Large intestine (tissue), 3 donors: ENCODE results near the gene PRKCE. TPM values are rescaled to one million over a fixed set of nuclear protein-coding genes. Genes with fewer than 3 reads are reported as not detected.

Experiments used
- DNase-seq, 2 donors: peaks; one replicate each; pipeline versions ENCODE4 v3.0.0 to v3.0.0-alpha.2; 2013
- H3K27ac ChIP-seq: one replicate; pipeline ENCODE4 v1.5.1; 2013; ENCODE audit warnings: low read length
- H3K27me3 ChIP-seq: 2 replicates; pipeline ENCODE4 v1.6.1; 2013; ENCODE audit warnings: low read length; ENCODE audit not compliant: control insufficient read depth, insufficient read depth
- H3K36me3 ChIP-seq: 2 replicates; pipeline ENCODE4 v1.6.1; 2013; ENCODE audit warnings: low read length; ENCODE audit not compliant: control insufficient read depth, insufficient read depth
- H3K4me1 ChIP-seq: one replicate; pipeline ENCODE4 v1.6.1; 2013; ENCODE audit warnings: low read length; ENCODE audit not compliant: control insufficient read depth, insufficient read depth
- H3K4me3 ChIP-seq: one replicate; pipeline ENCODE4 v1.5.1; 2013; ENCODE audit warnings: low read length
- H3K9me3 ChIP-seq: one replicate; pipeline ENCODE4 v1.6.1; 2013; ENCODE audit warnings: mild to moderate bottlenecking, low read depth, low read length, moderate library complexity; ENCODE audit not compliant: control insufficient read depth
- WGBS: methylation state at CpG from one replicate; pipeline ENCODE4 v1.1.5; 2013; ENCODE audit warnings: low lambda C conversion rate; ENCODE audit not compliant: insufficient coverage; 5-methylcytosine and 5-hydroxymethylcytosine counted together
- polyA plus RNA-seq: library from polyadenylated mRNA; unstranded; fragments of 120-200 nt; gene quantifications from one replicate; pipeline ENCODE4 v1.2.1, GENCODE V29; 2013

PRKCE gene
- polyA plus RNA-seq, 1 donor, result 13.0 TPM

DNA sequence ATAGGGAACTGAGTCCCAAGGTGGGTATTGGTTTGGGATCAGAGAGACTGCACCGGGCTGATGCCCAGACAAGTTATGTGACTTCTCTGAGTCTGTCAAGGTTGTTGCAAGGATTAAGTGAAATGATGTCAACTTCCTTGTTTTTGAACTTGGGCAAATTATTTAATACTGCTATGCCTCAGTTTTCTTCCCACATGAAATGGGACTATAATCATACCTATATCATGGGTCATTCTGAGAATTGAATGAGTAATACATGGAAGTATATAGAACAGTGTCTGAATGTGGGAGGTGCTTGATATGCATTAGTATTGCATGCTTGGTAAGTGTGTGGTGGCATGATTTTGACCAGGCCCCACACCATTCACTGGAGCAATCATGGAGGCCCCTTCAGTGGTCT, 99.0 kb downstream of the PRKCE start:
- Histone ChIP-seq H3K4me3 (no peak overlapping the region), H3K4me1 (no peaks in the 10 kb centered on the region), H3K36me3 (no peaks in the 10 kb centered on the region), H3K9me3 (peaks cover 4% of the 10 kb centered on the region), H3K27ac (no peak overlapping the region), H3K27me3 (no peaks in the 10 kb centered on the region)
- WGBS, result 100% methylated on average over 1 of the region's 1 CpG
- DNase-seq, result no peak

DNA sequence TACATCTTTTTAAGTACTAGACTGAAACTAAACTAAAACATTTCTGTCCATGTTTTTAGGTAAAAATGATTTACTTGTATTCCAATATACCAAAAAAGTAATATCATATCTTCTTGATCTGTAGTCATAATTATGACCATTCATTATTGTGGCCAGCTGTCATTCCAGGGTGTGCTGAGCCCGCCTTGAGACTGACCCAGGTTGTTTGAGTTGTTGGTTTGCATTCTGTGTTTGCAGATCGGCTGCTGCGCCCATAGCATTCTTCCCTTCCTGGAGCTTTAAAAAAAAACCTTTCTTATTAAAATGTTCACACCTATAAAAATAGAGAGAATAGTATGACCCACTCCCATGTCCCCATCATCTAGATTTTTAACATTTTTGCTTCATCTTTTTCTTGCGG, 101.9 kb downstream of the PRKCE start:
- H3K9me3 ChIP-seq, result no peaks in the 10 kb centered on the region
- no peak overlapping the region for H3K4me3 ChIP-seq
- no peak overlapping the region for H3K27ac ChIP-seq
- no CpG with 5 or more reads among the region's 4 CpGs for WGBS
- no peaks in the 10 kb centered on the region for H3K36me3 ChIP-seq
- H3K4me1 ChIP-seq, result no peaks in the 10 kb centered on the region
- DNase-seq, result no peak
- no peaks in the 10 kb centered on the region for H3K27me3 ChIP-seq

- Histone ChIP-seq H3K27ac (no peak overlapping the region), H3K4me1 (no peaks in the 10 kb centered on the region)
- WGBS, result 70% methylated on average over 2 of the region's 12 CpGs
Observed at GRCh38 chr2:45754131-45755010, 102.9 kb downstream of the PRKCE start.

DNA sequence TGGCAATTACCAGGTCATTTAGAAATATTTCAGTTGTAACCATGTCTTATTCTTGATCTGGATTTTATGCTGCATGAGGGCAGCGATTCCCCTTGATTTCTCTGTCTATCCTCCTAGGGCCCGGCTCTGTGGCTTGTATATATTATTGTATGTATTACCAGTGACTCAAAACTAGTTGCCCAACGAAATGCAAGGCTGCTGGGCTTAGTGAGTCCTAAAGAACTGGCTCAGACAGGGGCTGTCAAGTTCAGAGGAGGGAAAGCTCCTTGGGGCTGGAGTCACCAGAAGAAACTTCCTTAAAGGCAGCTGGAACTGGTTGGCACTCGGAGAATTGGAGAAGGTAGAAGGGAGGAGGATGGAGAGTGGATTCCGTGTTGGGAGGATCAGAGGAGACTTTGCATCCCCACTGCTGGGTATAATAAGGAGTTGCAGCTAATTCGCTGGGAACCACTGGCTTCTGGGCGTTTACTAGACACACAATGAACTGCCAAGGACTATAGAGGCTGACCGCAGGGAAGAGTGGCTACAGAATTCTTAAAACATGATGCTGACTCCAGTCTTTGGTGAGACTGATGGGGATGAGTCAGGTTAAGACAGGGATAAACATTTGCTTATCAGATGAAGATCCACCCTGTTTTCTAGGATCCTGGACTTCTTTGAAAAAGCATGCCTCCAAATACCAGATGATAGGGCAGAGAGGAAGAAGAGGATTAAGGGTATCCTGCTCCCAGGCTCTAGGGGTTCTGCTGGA, 104.3 kb downstream of the PRKCE start:
- Histone ChIP-seq H3K4me1 (no peaks in the 10 kb centered on the region), H3K27ac (no peak overlapping the region), H3K27me3 (no peaks in the 10 kb centered on the region), H3K36me3 (no peaks in the 10 kb centered on the region), H3K9me3 (no peaks in the 10 kb centered on the region), H3K4me3 (no peak overlapping the region)
- WGBS, result 100% methylated on average over 1 of the region's 8 CpGs
- no peak for DNase-seq

More at GRCh38 chr2:45754131-45755010, 102.9 kb downstream of the PRKCE start:
- Histone ChIP-seq H3K9me3 (no peaks in the 10 kb centered on the region), H3K36me3 (no peaks in the 10 kb centered on the region), H3K27me3 (no peaks in the 10 kb centered on the region), H3K4me3 (no peak overlapping the region)
- DNase-seq, result no peak

DNA sequence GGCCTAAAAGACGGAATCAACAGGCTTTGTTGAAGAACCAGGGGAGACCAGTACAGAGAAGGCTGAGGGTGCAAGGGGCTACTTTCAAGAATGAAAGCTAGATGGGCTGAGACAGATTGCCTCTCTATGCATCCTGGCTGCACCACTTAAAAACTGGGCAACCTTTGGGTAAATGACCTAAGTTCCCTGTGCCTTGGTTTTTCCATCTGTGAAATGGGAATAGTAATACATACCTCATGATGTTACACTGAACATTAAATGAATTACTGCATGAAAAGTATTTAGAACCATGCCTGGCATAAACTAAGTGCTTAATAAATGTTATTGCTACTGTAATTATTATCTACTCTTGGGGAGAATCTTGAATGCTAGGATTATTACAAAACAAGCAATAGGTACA, 106.5 kb downstream of the PRKCE start:
- H3K36me3 ChIP-seq, result no peaks in the 10 kb centered on the region
- no CpG with 5 or more reads among the region's 1 CpG for WGBS
- no peaks in the 10 kb centered on the region for H3K9me3 ChIP-seq
- H3K27ac ChIP-seq, result no peak overlapping the region
- H3K4me1 ChIP-seq, result no peaks in the 10 kb centered on the region
- no peak overlapping the region for H3K4me3 ChIP-seq
- no peak for DNase-seq
- no peaks in the 10 kb centered on the region for H3K27me3 ChIP-seq

DNA sequence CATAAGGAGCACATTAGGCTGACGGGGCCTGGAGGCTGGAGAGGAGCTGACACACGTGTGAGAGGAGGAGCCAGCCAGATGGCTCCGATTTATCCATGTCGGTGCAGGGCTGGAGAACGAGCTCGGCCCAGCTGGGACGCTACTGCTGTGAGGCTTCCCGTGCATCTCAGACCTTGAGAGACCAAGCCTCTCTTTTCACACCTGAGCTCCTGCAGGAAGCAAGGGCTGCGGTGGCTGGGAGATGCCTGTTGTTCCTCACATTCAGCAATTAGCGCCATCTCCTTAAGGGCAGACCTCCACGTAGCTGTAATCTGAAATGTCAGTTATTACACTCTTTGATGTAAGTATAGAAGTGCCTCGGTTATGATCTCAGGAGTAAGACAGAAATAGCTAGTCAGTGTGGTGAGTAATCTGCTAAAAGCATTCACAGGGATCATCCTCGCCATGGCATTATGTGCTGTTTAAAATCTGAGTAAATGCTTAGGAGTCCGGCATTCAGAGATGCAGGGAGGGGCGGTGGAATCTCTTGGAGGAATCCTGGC, 107.9 kb downstream of the PRKCE start:
- Histone ChIP-seq H3K27me3 (no peaks in the 10 kb centered on the region), H3K9me3 (no peaks in the 10 kb centered on the region), H3K27ac (peak overlapping the region; percentile 8), H3K4me3 (no peak overlapping the region), H3K4me1 (no peaks in the 10 kb centered on the region), H3K36me3 (no peaks in the 10 kb centered on the region)
- WGBS, result no CpG with 5 or more reads among the region's 15 CpGs
- DNase-seq, result no peak

DNA sequence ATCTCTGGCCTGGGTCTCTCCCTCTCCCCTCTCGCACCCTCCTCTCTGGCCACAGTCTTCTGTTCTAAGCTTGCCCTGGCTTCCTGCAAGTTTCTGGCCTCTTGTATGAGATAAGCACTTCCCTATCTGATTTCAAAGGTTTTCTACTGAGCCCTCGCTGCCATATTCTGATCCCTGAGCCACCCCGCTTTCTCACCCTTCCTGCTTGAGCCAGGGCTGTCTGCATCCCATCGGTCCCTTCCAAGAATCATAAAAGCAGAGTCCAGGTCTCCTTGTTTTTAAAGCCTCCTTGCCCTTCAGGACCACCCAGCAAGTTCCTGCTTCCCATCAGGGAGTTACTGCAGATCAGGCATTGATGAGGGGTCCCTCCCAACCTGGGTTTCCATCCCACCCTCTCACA, 110.2 kb downstream of the PRKCE start:
- Histone ChIP-seq H3K4me1 (peaks cover 6% of the 10 kb centered on the region), H3K9me3 (no peaks in the 10 kb centered on the region), H3K27me3 (no peaks in the 10 kb centered on the region), H3K27ac (no peak overlapping the region), H3K36me3 (no peaks in the 10 kb centered on the region), H3K4me3 (no peak overlapping the region)
- no peak for DNase-seq
- WGBS, result 77% methylated on average over 3 of the region's 4 CpGs

- H3K27me3 ChIP-seq, result no peaks in the 10 kb centered on the region
- no peak overlapping the region for H3K27ac ChIP-seq
- no peaks in the 10 kb centered on the region for H3K9me3 ChIP-seq
- H3K36me3 ChIP-seq, result no peaks in the 10 kb centered on the region
- no peak overlapping the region for H3K4me3 ChIP-seq
- DNase-seq, result no peak
- WGBS, result no CpG with 5 or more reads among the region's 2 CpGs
- H3K4me1 ChIP-seq, result peaks cover 6% of the 10 kb centered on the region
Observed at GRCh38 chr2:45763255-45763654, 111.8 kb downstream of the PRKCE start.

- H3K36me3 ChIP-seq, result no peaks in the 10 kb centered on the region
- no peak overlapping the region for H3K27ac ChIP-seq
- H3K4me3 ChIP-seq, result no peak overlapping the region
- no peak for DNase-seq
- H3K4me1 ChIP-seq, result peaks cover 6% of the 10 kb centered on the region
- H3K9me3 ChIP-seq, result no peaks in the 10 kb centered on the region
- no peaks in the 10 kb centered on the region for H3K27me3 ChIP-seq
- no CpG with 5 or more reads among the region's 5 CpGs for WGBS
Observed at GRCh38 chr2:45763797-45764196, 112.3 kb downstream of the PRKCE start.

DNA sequence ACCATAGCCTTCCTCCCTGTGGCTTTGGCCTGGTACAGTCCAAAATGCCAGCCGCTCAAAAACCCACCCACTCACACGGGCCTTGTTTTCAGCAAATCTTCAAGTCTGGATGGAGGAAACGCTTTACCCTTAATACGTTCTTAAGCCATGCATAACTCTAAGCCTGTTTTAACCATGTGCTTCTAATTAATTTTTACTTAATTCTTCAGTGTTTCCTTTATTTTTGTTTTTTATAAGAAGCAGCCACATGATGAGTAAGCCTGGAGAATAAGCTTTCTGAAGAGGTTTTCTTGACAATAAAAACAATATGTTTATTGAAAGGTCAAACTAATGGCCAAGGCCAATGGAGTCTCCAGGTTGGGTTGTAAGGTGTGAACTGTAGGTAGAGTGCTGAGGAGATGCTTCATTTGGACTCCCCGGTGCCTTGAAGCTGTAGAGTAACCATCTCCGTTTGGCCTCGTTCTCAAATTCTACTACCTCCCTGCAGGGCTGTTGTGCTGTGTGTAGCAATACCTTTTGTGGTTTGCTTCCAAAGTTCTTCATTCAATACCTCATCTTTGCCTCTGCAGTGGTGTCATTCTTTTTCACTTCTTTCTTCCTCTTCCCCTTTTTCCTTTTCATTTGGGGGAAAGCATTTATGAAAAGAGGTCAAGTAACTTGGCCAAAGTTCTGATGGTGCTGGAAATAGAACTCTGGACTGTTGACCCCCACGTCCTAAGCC, 113.7 kb downstream of the PRKCE start:
- H3K9me3 ChIP-seq, result no peaks in the 10 kb centered on the region
- H3K27me3 ChIP-seq, result no peaks in the 10 kb centered on the region
- no peak overlapping the region for H3K27ac ChIP-seq
- DNase-seq, result no peak
- WGBS, result 85% methylated on average over 4 of the region's 8 CpGs
- peaks cover 6% of the 10 kb centered on the region for H3K4me1 ChIP-seq
- H3K36me3 ChIP-seq, result no peaks in the 10 kb centered on the region
- no peak overlapping the region for H3K4me3 ChIP-seq
